ENCODE measurements around the gene MYO5C. TPM values are rescaled to one million over a fixed set of nuclear protein-coding genes. Genes with fewer than 3 reads are reported as not detected.

The MYO5C gene
- total RNA-seq (2021; fragmentation: NEBNext Ultra II Directional; extraction: Animal tissue kit (Norgen Biotek cat#: 25700)): 25.0 and 26.7 TPM in 2 replicates
- 7.7 and 8.2 TPM in 2 replicates for polyA plus RNA-seq (2011; rRNA removed)
- 9.7 TPM for polyA plus RNA-seq (2011; cell fraction: cytosol; rRNA removed)
- polyA plus RNA-seq (2011; cell fraction: nucleus; rRNA removed): 38.5 TPM
- polyA plus RNA-seq (2012, experiment 1 of 2): 11.7 to 14.7 TPM (median 13.8 TPM) in 4 replicates
- polyA plus RNA-seq (2012, experiment 2 of 2): 0.83 TPM
- polyA plus RNA-seq (2013, experiment 1 of 2): 8.6 TPM
- polyA plus RNA-seq (2013, experiment 2 of 2): 7.7 TPM
- polyA minus RNA-seq (2011; rRNA and poly(A)+ RNA removed): 60.7 and 75.9 TPM in 2 replicates
- 19.1 TPM for polyA minus RNA-seq (2011; cell fraction: cytosol; rRNA and poly(A)+ RNA removed)
- 70.1 TPM for polyA minus RNA-seq (2011; cell fraction: nucleus; rRNA and poly(A)+ RNA removed)
- long read RNA-seq, experiment 1, partial matches to known transcripts: 3 of 8 reads
- long read RNA-seq, experiment 1, other reads (novel, unspliced or antisense): 5 of 8 reads
- long read RNA-seq, experiment 2: 0 reads

DNA sequence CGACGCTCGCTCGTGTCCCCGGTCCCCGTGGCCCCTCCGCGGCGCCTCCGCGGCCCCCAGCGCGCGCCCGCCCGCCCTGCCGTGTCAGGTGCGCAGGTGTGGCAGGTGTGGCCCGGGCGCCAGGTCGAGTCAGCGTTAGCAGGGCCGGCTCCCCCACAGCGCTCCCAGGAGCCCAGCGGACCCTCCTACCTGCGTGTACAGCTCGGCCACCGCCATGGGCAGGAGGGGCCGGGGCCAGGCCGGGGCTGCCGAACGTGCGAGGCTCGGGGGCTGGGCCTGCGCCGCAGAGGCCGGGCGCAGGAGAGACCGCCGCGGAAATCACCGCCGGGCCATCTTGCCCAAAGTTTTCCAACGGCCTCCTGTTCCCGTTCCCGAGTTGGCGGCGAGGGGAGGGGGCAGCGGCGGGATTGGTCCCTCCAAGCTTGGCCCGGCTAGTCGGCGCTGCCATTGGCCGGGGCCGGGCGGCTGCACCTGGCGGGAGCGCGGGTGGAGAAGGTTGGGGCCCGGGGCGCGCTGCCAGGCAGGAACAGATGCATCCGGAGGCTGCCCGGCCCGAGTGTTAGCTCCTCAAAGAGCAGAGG, at the start of gene MYO5C:
Gene MYO5C (minus strand): TSS at position 384 of the 581 bp plus-strand sequence. CDS start 168 bp downstream, at position 216.
- peak within 1 kb of the TSS; percentile 61 to 74 (median 66) for H3K4me3 ChIP-seq (ENCODE audit: extremely low read depth in 1 of 4, insufficient read depth in 2 of 4, low read depth in 3 of 4, low read length in 4 of 4)
- peak within 1 kb of the TSS; percentile 83 for H3K4me2 ChIP-seq (ENCODE audit: insufficient read depth in 1 of 2, low read depth in 2 of 2, low read length in 2 of 2)
- peak within 1 kb of the TSS; percentile 14; the same call in 1 of the 2 replicates for H3K18ac ChIP-seq (ENCODE audit: extremely low read depth, low read length)
- peaks cover 0 to 2% (median 0%) of the 10 kb centered on the region in 4 experiments; a peak in 2 of 7 replicates for H3K4me1 ChIP-seq (replicated peaks in 1 of 4; ENCODE audit: control insufficient read depth in 3 of 4, insufficient read depth in 4 of 4, low read length in 3 of 4)
- 2% methylated on average over 56 of the region's 65 CpGs; no CpG with 5 or more reads in 1 of the 2 experiments for WGBS, 2 experiments (ENCODE audit: extremely low coverage in 1 of 2, insufficient coverage in 1 of 2, insufficient read length in 1 of 2, insufficient replicate concordance in 2 of 2, low coverage in 1 of 2, low lambda C conversion rate in 2 of 2, missing lambda C conversion rate in 1 of 2)
- CTCF ChIA-PET (ENCODE audit: partially characterized antibody): interaction anchor here (1.0 to 2.0 kb wide), 3 partner anchors 16 to 440 kb away, joined by 3 to 6 read pairs (median 4); no protein-coding TSS in a partner anchor
- peak within 1 kb of the TSS; percentile 52 for H4K91ac ChIP-seq (replicated peaks; ENCODE audit: insufficient read length, low read length)
- no peak within 1 kb of the TSS for H3K14ac ChIP-seq (ENCODE audit: insufficient read length)
- H3K56ac ChIP-seq (replicated peaks; ENCODE audit: insufficient read length, low read depth, low read length): no peak within 1 kb of the TSS
- H2BK12ac ChIP-seq (ENCODE audit: low read depth, low read length): no peak within 1 kb of the TSS
- H2BK5ac ChIP-seq (ENCODE audit: low read depth, low read length): no peak within 1 kb of the TSS; the same call in 1 of the 2 replicates
- H3K36me3 ChIP-seq (ENCODE audit: control insufficient read depth in 2 of 4, insufficient read depth in 4 of 4, low read length in 3 of 4): peaks cover 0 to 8% (median 0%) of the 10 kb centered on the region in 4 experiments; a peak in 3 of 8 replicates
- no peaks in the 10 kb centered on the region for H3K27me3 ChIP-seq (replicated peaks in 1 of 4; ENCODE audit: control insufficient read depth in 3 of 4, extremely low read depth in 1 of 4, insufficient read depth in 3 of 4, low read length in 3 of 4)
- H4K20me1 ChIP-seq (replicated peaks in 1 of 2; ENCODE audit: control insufficient read depth in 1 of 2, insufficient read depth in 2 of 2, low read length in 2 of 2): peaks cover 0 to 2% of the 10 kb centered on the region in 2 experiments
- no peak within 1 kb of the TSS for H3K23ac ChIP-seq (ENCODE audit: insufficient read length)
- POLR2A ChIA-PET (ENCODE audit: partially characterized antibody): interaction anchor here (0.7 to 1.4 kb wide), 8 partner anchors 8 to 117 kb away, joined by 3 to 6 read pairs (median 4); no protein-coding TSS in a partner anchor
- no peaks in the 10 kb centered on the region for H3K79me2 ChIP-seq (ENCODE audit: control insufficient read depth in 1 of 2, insufficient read depth in 2 of 2, low read length in 2 of 2)
- H3K4ac ChIP-seq (replicated peaks; ENCODE audit: insufficient read length, low read depth, low read length): no peak within 1 kb of the TSS
- no peak within 1 kb of the TSS for H2BK20ac ChIP-seq (ENCODE audit: low read length)
- peak within 1 kb of the TSS; percentile 85; the same call in 1 of the 2 replicates for H4K8ac ChIP-seq (ENCODE audit: extremely low read depth, insufficient read depth, low read length)
- H4K5ac ChIP-seq (ENCODE audit: insufficient read length, low read depth, low read length): peak within 1 kb of the TSS; percentile 77
- H3K23me2 ChIP-seq (ENCODE audit: low read depth, low read length): peaks cover 3% of the 10 kb centered on the region; the same call in 1 of the 2 replicates
- H3K9me3 ChIP-seq (ENCODE audit: insufficient read depth in 2 of 2, low read depth in 1 of 2, low read length in 1 of 2): no peaks in the 10 kb centered on the region
- no peak within 1 kb of the TSS for H2BK15ac ChIP-seq (ENCODE audit: low read length)
- H3K9ac ChIP-seq (replicated peaks in 1 of 4; ENCODE audit: extremely low read depth in 1 of 4, low read depth in 3 of 4, low read length in 3 of 4): peak within 1 kb of the TSS; percentile 2 to 89 (median 61); a peak in 6 of 7 replicates
- no peak within 1 kb of the TSS for H2AK5ac ChIP-seq (ENCODE audit: low read depth, low read length)
- no peak within 1 kb of the TSS for H3K27ac ChIP-seq (ENCODE audit: low read depth, low read length)
- peak within 1 kb of the TSS; percentile 34 for H2BK120ac ChIP-seq (replicated peaks; ENCODE audit: low read depth, low read length)
- peaks cover 5% of the 10 kb centered on the region; the same call in 1 of the 2 replicates for H3K79me1 ChIP-seq (ENCODE audit: low read depth, low read length)
- DNase-seq (ENCODE audit: low read depth in 1 of 2, low spot score in 2 of 2): peak; percentile 57 to 94
- H2AFZ ChIP-seq (ENCODE audit: low read length): peak within 1 kb of the TSS; percentile 58; the same call in 1 of the 2 replicates
- FAIRE-seq: no peak
- TF ChIP-seq PHF8 (conservative IDR thresholded peaks at IDR 0.05; ENCODE audit: low read depth, low read length): peak; percentile 74
- TF ChIP-seq POLR2AphosphoS5 (IDR thresholded peaks at IDR 0.05; ENCODE audit: low read depth, low read length): peak; percentile 45; the same call in 1 of the 2 replicates
- TF ChIP-seq TBP (IDR thresholded peaks at IDR 0.05; ENCODE audit: low read depth, low read length): peak; percentile 80
- TF ChIP-seq ASH2L (IDR thresholded peaks at IDR 0.05; ENCODE audit: low read length): peak; percentile 79
- peak; percentile 42 for TF ChIP-seq TAF7 (optimal IDR thresholded peaks at IDR 0.05; ENCODE audit: borderline replicate concordance, low read depth, low read length)
- TF ChIP-seq EP300 (IDR thresholded peaks at IDR 0.05; ENCODE audit: borderline replicate concordance in 1 of 2, low read depth in 2 of 2, low read length in 2 of 2): no peak
- TF ChIP-seq KDM4A (IDR thresholded peaks at IDR 0.05; ENCODE audit: low read depth, low read length, severe bottlenecking): peak; percentile 92
- TF ChIP-seq SIN3A (conservative IDR thresholded peaks at IDR 0.05 in 1 of 2, IDR thresholded peaks at IDR 0.05 in 1 of 2; ENCODE audit: low read depth in 1 of 2, low read length in 2 of 2): 0 out of 4 replicates have a peak, but pooled peaks of 1 of the 2 experiments have one; percentile 38
- peak in 1 of 2 experiments; percentile 74; a peak in 2 of 3 replicates for TF ChIP-seq POLR2A (IDR thresholded peaks at IDR 0.05; ENCODE audit: control extremely low read depth in 1 of 2, low read depth in 2 of 2, low read length in 2 of 2)

Data from H1 (cell line).